Measurements from ENCODE around the gene GPR108.

GRCh38 chr19:6768236-6768785 lies 30.9 kb upstream of the GPR108 start:
- TF ChIP-seq SP1 (IDR thresholded peaks at IDR 0.05) (no peak), LEF1 (IDR thresholded peaks at IDR 0.05; ENCODE audit: borderline replicate concordance) (no peak), FOXM1 (IDR thresholded peaks at IDR 0.05; ENCODE audit: borderline replicate concordance) (no peak), FOXA1 (IDR thresholded peaks at IDR 0.05) (no peak), BHLHE40 (IDR thresholded peaks at IDR 0.05; ENCODE audit: borderline replicate concordance) (no peak), HDGF (IDR thresholded peaks at IDR 0.05; ENCODE audit: borderline replicate concordance) (no peak), TARDBP (IDR thresholded peaks at IDR 0.05) (no peak), L3MBTL2 (conservative IDR thresholded peaks at IDR 0.05) (no peak), ARNT (IDR thresholded peaks at IDR 0.05) (no peak), ELF4 (IDR thresholded peaks at IDR 0.05) (no peak), PKNOX1 (IDR thresholded peaks at IDR 0.05) (no peak)
